DOHH2 (cell line): ENCODE measurements around the gene MED8.

Source experiments
- CTCF ChIP-seq: fragments of 200-600 bp; sonication (generic); IDR thresholded peaks from one replicate; pipeline ENCODE4 v1.5.1; 2014; ENCODE audit warnings: antibody characterized with exemption, mild to moderate bottlenecking, low read depth, low read length; ENCODE audit not compliant: poor library complexity, severe bottlenecking
- EZH2phosphoT487 ChIP-seq: fragments of 200-600 bp; sonication (generic); IDR thresholded peaks from 2 replicates; pipeline ENCODE4 v1.6.1; 2017; ENCODE audit warnings: borderline replicate concordance, mild to moderate bottlenecking, antibody characterized with exemption, low read length, moderate library complexity, mixed read lengths

DNA sequence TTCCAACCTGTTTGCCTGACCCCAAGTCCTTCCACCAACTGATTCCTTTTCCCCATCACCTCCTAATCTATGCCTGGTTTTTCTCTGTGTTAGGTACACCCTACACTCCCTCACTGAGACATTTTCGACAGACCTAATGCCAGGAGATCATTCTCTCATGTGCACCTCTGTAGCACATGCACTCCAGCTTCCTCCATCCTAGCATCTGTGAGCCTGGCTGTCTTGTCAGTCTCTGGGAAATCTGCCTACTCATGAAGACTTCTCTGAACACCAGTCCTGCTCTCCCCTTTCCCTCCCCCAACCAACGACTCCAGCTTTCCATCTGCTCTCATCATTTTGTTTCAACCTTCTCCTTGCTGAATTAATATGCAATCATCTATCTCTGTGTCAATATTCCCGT lies 987 bp downstream of the MED8 start:
- no peak for TF ChIP-seq CTCF
- no peak for TF ChIP-seq EZH2phosphoT487
